BLaER1 treated with 17β-estradiol and CSF1 and Interleukin-3, amounts not matched to agents 10 nM and 100 nM (cell line): Measurements from ENCODE around the gene LCMT2.

Experiments
- H3K27ac ChIP-seq, 11 experiments: shearing (Covaris generic); formaldehyde crosslinking; 2 replicates each; pipeline ENCODE4 v1.8.1; 2022
- H3K27me3 ChIP-seq, 11 experiments: shearing (Covaris generic); formaldehyde crosslinking; 2 replicates each; pipeline ENCODE4 v1.8.1; 2022
- H3K36me3 ChIP-seq, 11 experiments: shearing (Covaris generic); formaldehyde crosslinking; 2 replicates each; pipeline ENCODE4 v1.8.1; 2022
- H3K4me1 ChIP-seq, 10 experiments: shearing (Covaris generic); formaldehyde crosslinking; 2 replicates each; pipeline ENCODE4 v1.8.1; 2022
- H3K4me2 ChIP-seq, 11 experiments: shearing (Covaris generic); formaldehyde crosslinking; 2 replicates each; pipeline ENCODE4 v1.8.1; 2022
- H3K4me3 ChIP-seq, 10 experiments: shearing (Covaris generic); formaldehyde crosslinking; 2 replicates each; pipeline ENCODE4 v1.8.1; 2022
- H3K9ac ChIP-seq, 11 experiments: shearing (Covaris generic); formaldehyde crosslinking; 2 replicates each; pipeline ENCODE4 v1.8.1; 2022
- H3K9me3 ChIP-seq, 11 experiments: shearing (Covaris generic); formaldehyde crosslinking; replicated peaks in 1 of 11; 2 replicates each; pipeline ENCODE4 v1.8.1; 2022
- H4K20me1 ChIP-seq, 11 experiments: shearing (Covaris generic); formaldehyde crosslinking; 2 replicates each; pipeline ENCODE4 v1.8.1; 2022
- Cebpa-rat ChIP-seq, 11 experiments: shearing (Covaris generic); IDR thresholded peaks; 2 replicates each; pipeline ENCODE4 v1.8.1; 2022

LCMT2 gene

DNA sequence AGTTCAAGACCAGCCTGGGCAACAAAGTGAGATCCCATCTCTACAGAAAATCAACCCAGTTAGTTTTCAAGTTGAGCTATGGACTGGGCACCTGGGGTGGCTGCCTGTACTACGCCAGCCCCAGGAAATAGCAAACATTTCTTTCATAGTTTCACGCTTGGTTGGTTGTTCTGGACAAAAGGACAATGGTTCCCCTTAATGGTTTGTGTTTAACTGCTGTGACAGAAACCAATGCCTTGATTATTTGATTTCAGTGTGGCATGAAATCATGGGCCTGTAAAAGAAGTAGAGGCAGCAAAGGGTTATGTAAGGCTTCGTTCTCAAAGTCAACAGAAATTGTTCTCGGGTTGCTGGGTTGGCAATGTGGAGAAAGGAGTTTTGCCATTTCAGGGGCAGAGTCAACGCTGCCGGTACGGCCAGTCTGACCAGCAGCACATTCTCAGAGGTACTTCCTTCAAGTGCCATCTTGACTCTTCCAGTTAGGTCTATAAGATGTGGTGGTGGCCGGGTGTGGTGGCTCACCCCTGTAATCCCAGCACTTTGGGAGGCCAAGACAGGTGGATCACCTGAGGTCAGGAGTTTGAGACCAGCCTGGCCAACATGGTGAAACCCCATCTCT is 12.7 kb downstream of the LCMT2 start:
- TF ChIP-seq Cebpa-rat (IDR thresholded peaks at IDR 0.05): no peak
- no peak overlapping the region for H3K27ac ChIP-seq
- no peaks in the 10 kb centered on the region for H3K36me3 ChIP-seq
- H4K20me1 ChIP-seq: no peaks in the 10 kb centered on the region
- H3K9me3 ChIP-seq: no peaks in the 10 kb centered on the region
- H3K4me1 ChIP-seq: peaks cover 0 to 6% (median under 1%) of the 10 kb centered on the region in 10 experiments; a peak in 6 of 20 replicates
- H3K27me3 ChIP-seq: no peaks in the 10 kb centered on the region
- no peak overlapping the region for H3K4me3 ChIP-seq
- H3K9ac ChIP-seq: no peak overlapping the region
- H3K4me2 ChIP-seq: no peak overlapping the region

DNA sequence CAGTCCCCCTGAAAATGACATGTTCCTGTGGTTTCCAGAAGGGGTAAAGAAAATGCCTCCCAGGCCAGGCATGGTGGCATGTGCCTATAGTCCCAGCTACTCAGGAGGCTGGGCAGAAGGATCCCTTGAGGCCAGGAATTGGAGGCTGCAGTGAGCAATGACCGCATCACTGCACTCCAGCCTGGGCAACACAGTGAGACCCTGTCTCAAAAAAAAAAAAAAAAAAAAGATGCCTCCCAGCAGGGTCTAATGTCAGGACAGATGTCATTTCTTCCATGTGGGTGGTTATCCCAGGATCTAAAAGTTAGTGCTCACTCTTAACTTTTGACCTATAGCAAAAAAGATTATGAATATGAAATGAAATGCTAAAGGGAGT is 13.4 kb downstream of the LCMT2 start:
- Histone ChIP-seq H4K20me1 (no peaks in the 10 kb centered on the region), H3K4me3 (no peak overlapping the region), H3K9me3 (no peaks in the 10 kb centered on the region), H3K36me3 (no peaks in the 10 kb centered on the region), H3K27ac (no peak overlapping the region), H3K4me2 (no peak overlapping the region), H3K9ac (no peak overlapping the region), H3K27me3 (no peaks in the 10 kb centered on the region), H3K4me1 (peaks cover 0 to 6% (median 0%) of the 10 kb centered on the region in 10 experiments; a peak in 3 of 20 replicates)
- TF ChIP-seq Cebpa-rat (IDR thresholded peaks at IDR 0.05): no peak

DNA sequence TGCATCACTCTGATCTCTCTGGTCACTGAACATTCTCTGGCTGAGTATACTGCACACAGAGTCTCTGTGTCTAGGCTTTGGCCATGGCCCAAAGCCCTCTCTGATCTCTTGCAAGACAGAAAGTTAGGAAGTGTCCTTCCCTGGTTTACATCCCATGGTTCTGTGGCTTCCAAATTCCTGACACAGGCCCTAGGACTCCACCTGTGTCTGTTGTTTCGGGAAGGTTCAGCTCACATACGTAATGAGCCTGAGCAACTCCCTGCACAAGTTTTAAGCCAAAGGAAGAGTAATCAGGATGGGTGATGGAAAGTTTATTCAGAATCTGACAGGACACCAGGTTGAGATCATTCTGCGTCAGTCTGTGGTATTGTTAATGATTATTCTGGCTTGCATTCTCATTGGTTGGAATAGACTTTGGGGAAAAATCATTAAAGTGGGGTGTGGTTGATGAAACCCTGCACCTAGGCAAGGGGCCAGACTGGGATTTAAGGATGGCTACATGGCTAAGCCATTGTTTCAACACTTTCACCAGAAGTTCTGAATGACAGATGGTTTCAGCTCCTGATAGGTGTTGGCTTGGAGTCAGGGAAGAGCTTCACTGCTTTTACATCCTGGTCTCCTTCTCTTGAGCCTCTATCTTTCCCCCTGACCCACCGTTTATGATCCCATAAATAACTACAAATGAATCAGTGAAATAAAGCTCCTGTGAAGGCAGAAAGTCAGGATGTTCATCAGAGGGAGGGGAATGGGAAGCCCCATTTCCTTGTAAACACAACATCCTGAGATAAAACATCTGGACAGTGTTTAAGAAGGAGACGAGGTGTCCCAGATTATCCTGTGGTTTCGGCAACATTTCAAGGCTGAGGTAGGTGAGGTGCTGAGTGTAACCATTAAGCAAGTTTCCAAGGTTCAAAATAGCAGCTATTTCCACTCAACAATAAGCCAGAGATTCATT is 14.1 kb downstream of the LCMT2 start:
- Histone ChIP-seq H3K9ac (no peak overlapping the region), H3K36me3 (no peaks in the 10 kb centered on the region), H3K27ac (no peak overlapping the region), H3K4me3 (no peak overlapping the region), H3K9me3 (no peaks in the 10 kb centered on the region), H3K4me2 (no peak overlapping the region), H3K27me3 (no peaks in the 10 kb centered on the region), H3K4me1 (peaks cover 0 to 6% (median 0%) of the 10 kb centered on the region in 10 experiments; a peak in 3 of 20 replicates), H4K20me1 (no peaks in the 10 kb centered on the region)
- no peak for TF ChIP-seq Cebpa-rat (IDR thresholded peaks at IDR 0.05)

DNA sequence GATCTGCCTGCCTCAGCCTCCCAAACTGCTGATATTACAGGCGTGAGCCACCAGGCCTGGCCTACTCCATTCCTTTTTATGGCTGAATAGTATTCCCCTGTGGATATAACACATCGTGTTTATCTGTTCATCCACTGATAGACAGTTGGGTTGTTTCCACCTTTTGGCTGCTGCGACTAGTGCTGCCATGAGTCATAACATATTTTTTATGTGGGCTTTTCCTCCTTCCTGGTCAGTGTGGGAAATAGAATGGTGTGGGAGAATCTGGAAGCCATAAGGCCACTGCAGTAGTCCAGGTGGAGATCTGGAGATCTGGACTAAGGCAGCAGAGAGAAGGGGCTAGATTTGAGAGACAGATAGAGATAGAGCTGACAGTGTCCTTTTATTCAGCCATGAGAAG is 16.2 kb downstream of the LCMT2 start:
- Histone ChIP-seq H3K4me2 (no peak overlapping the region), H3K4me1 (peaks cover 0 to 6% (median 0%) of the 10 kb centered on the region in 10 experiments; a peak in 3 of 20 replicates)

DNA sequence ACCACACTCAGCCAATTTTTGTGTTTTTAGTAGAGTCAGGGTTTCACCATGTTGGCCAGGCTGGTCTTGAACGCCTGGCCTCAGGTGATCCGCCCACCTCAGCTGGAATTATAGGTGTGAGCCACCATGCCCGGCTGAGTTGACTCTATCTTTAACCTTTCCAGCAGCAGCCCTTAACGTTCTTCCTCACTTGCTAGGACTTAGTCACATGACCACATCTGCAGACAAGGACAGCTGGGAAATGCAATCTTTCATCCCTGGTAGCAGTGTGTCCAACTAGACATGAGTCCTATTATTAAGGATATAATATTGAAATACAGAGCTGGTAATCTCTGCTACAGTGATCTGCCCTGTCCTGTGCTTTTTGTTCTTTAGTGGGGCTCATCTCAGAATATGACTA is 18.0 kb downstream of the LCMT2 start:
- H3K4me2 ChIP-seq: no peak overlapping the region
- H3K27me3 ChIP-seq: no peaks in the 10 kb centered on the region
- no peak overlapping the region for H3K9ac ChIP-seq
- H3K27ac ChIP-seq: no peak overlapping the region
- no peak overlapping the region for H3K4me3 ChIP-seq
- no peaks in the 10 kb centered on the region for H4K20me1 ChIP-seq
- TF ChIP-seq Cebpa-rat (IDR thresholded peaks at IDR 0.05): no peak
- no peaks in the 10 kb centered on the region for H3K36me3 ChIP-seq
- no peaks in the 10 kb centered on the region for H3K9me3 ChIP-seq
- H3K4me1 ChIP-seq: peaks cover 0 to 6% (median 0%) of the 10 kb centered on the region in 10 experiments; a peak in 3 of 20 replicates

More for the DNA sequence above, 16.2 kb downstream of the LCMT2 start:
- Histone ChIP-seq H3K27ac (no peak overlapping the region), H3K4me3 (no peak overlapping the region), H3K36me3 (no peaks in the 10 kb centered on the region), H3K27me3 (no peaks in the 10 kb centered on the region), H4K20me1 (no peaks in the 10 kb centered on the region), H3K9ac (no peak overlapping the region), H3K9me3 (no peaks in the 10 kb centered on the region)
- no peak for TF ChIP-seq Cebpa-rat (IDR thresholded peaks at IDR 0.05)

DNA sequence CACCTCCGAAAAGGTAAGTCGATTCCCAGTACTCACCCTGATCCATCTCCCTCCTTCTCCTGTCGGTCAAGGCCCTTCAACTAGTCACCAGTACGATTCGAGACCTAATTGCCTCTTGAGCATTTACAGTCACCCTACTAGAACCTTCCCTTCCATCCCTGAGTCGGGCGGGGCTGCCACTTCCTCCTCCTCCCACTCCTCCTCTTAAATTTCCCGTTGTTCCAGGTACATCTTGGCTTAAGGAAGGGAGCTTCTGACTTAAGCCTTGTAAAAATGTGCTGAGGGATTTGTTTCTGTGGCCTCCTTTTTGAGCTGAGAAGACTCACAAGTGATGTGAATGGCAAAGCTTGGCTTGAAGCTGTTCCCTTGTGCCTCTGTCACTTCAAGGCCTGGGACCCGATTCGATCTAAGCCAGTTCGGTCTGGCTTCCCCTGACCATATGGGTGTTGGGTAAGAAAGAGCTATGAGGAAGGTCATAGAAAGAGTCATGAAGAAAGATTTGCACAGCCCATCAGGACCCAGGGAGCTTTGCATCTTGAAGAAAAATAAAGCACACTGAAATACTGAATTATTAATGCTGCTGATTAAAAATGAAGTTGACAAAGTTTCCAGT is 28.1 kb downstream of the LCMT2 start, which contains the start of gene TGM7:
TSS of gene TGM7 (minus strand) at position 51 of the 613 bp plus-strand sequence.
- no peaks in the 10 kb centered on the region for H3K9me3 ChIP-seq
- H3K4me1 ChIP-seq: no peaks in the 10 kb centered on the region
- H3K36me3 ChIP-seq: no peaks in the 10 kb centered on the region
- H3K4me2 ChIP-seq: no peak within 1 kb of the TSS
- no peak within 1 kb of the TSS for H3K9ac ChIP-seq
- no peak within 1 kb of the TSS for H3K27ac ChIP-seq
- H3K27me3 ChIP-seq: no peaks in the 10 kb centered on the region
- H4K20me1 ChIP-seq: no peaks in the 10 kb centered on the region
- no peak for TF ChIP-seq Cebpa-rat (IDR thresholded peaks at IDR 0.05)
- H3K4me3 ChIP-seq: no peak within 1 kb of the TSS

DNA sequence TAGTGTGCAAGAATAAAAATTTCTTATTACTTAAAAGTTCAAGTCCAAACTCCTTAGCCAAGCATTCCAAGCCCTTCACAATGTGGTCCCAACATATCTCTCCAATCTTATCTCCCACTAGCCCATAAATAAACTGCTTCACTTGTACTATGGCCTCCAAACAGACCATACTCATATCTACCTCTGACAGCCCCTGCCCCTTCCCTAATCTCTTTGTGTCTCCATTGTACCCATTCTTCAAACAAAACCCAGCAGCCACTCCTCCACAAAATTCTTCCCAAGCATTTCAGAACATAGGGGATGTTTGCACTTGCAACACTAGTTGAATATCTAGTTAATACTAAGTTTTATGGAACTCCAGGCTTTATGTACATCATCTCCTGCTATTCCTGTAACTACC is 30.5 kb downstream of the LCMT2 start:
- Histone ChIP-seq H3K27ac (no peak overlapping the region), H3K36me3 (no peaks in the 10 kb centered on the region), H3K4me3 (no peak overlapping the region), H3K9me3 (no peaks in the 10 kb centered on the region), H3K4me2 (no peak overlapping the region), H3K9ac (no peak overlapping the region), H3K4me1 (peaks cover 0 to 5% (median 0%) of the 10 kb centered on the region in 10 experiments; a peak in 2 of 20 replicates), H3K27me3 (no peaks in the 10 kb centered on the region), H4K20me1 (no peaks in the 10 kb centered on the region)
- TF ChIP-seq Cebpa-rat (IDR thresholded peaks at IDR 0.05): no peak

DNA sequence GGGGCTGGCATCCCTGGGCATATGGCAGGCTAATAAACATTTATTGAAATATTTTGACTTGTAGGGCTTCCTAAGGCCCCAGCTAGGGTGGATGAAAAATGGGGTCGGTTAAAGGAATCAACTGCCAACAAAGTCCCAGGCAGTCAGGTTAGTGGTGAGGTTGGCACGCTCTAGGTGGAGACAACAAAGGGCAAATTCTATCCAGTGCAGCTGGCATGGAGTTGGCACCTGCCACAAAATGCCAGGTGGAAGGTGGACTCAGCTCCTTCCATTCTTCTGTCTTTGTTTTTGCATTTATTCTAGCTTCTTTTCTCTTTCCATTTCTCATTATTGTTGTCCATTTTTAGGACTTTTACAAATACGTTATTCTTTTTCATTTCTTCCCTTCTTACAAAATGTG is 31.0 kb downstream of the LCMT2 start:
- no peaks in the 10 kb centered on the region for H3K36me3 ChIP-seq
- H3K4me2 ChIP-seq: no peak overlapping the region
- no peak for TF ChIP-seq Cebpa-rat (IDR thresholded peaks at IDR 0.05)

DNA sequence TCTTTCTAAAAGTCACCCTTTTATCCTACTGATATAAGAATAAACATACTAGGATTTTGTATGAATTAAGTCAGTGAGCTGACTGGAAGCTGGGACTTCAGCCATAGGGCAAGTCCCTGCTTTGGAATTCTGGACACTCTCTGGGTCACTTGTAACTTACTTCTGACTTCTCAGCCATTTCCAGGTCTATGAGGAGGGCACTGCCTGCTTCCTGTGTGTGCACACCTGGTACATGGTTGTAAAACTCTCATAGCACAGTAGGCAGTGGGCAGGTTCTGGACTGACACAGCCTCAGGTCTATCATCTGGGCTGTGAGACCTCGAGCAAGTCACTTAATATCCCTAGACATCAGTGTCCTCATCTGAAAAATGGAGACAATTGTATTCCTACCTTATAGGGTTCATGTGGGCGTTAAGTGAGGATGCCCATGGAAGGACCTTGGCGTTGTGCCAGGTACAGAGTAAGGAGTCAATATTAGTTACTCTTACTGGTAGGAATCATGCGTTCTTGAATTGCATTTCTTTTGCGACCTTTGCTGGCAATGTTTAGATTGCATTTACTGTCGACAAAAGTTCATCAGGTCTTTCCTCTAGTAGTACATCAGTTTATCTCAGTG is 36.2 kb downstream of the LCMT2 start:
- Histone ChIP-seq H4K20me1 (no peaks in the 10 kb centered on the region), H3K4me3 (no peak overlapping the region), H3K4me2 (0 out of 22 replicates have a peak overlapping the region, but pooled peaks of 2 of the 11 experiments have one; percentile 7 to 27), H3K27me3 (peaks cover 0 to 4% (median 0%) of the 10 kb centered on the region in 11 experiments; a peak in 2 of 22 replicates), H3K4me1 (peaks cover 0 to 5% (median 0%) of the 10 kb centered on the region in 10 experiments; a peak in 3 of 20 replicates), H3K27ac (no peak overlapping the region), H3K9ac (no peak overlapping the region), H3K9me3 (0 out of 22 replicates have a peak, but pooled peaks cover 0 to 3% (median 0%) of the 10 kb centered on the region in 11 experiments), H3K36me3 (no peaks in the 10 kb centered on the region)
- TF ChIP-seq Cebpa-rat (IDR thresholded peaks at IDR 0.05): no peak

More for the DNA sequence above, 31.0 kb downstream of the LCMT2 start:
- Histone ChIP-seq H3K27ac (no peak overlapping the region), H3K27me3 (no peaks in the 10 kb centered on the region), H3K4me3 (no peak overlapping the region), H3K9ac (no peak overlapping the region), H3K9me3 (no peaks in the 10 kb centered on the region), H3K4me1 (peaks cover 0 to 5% (median 0%) of the 10 kb centered on the region in 10 experiments; a peak in 2 of 20 replicates), H4K20me1 (no peaks in the 10 kb centered on the region)
